PC-3 (cell line): ENCODE results near the gene CTSW.

Experiments
- EZH2 ChIP-seq: fragments of 300-600 bp; sonication (generic); IDR thresholded peaks from one replicate; pipeline ENCODE4 v1.6.1; 2017; ENCODE audit warnings: antibody characterized with exemption, mild to moderate bottlenecking, low read length; ENCODE audit not compliant: unreplicated experiment
- EZH2phosphoT487 ChIP-seq: fragments of 300-600 bp; sonication (generic); IDR thresholded peaks from 2 replicates; pipeline ENCODE4 v1.6.1; 2018; ENCODE audit warnings: mild to moderate bottlenecking, antibody characterized with exemption, low read length, borderline replicate concordance

- no peak for TF ChIP-seq EZH2phosphoT487
- no peak for TF ChIP-seq EZH2
These were observed 27.0 kb downstream of the CTSW start for GRCh38 chr11:65906602-65907001.
